HUES64 (cell line): Measurements from ENCODE around the gene QSOX2.

Experiments
- H3K27ac ChIP-seq: 2 replicates; pipeline ENCODE4 v1.7.0; 2013; ENCODE audit warnings: low read depth, low read length, inconsistent platforms
- H3K27me3 ChIP-seq: 2 replicates; pipeline ENCODE4 v1.6.1; 2013; ENCODE audit warnings: mild to moderate bottlenecking, low read length; ENCODE audit not compliant: insufficient read depth
- H3K36me3 ChIP-seq: 2 replicates; pipeline ENCODE4 v1.6.1; 2013; ENCODE audit warnings: mild to moderate bottlenecking, low read length; ENCODE audit not compliant: insufficient read depth
- H3K4me1 ChIP-seq: 2 replicates; pipeline ENCODE4 v1.6.1; 2013; ENCODE audit warnings: mild to moderate bottlenecking, low read length, moderate library complexity; ENCODE audit not compliant: insufficient read depth
- H3K4me3 ChIP-seq: 2 replicates; pipeline ENCODE4 v1.5.1; 2013; ENCODE audit warnings: mild to moderate bottlenecking, low read length, moderate library complexity
- H3K9ac ChIP-seq: 2 replicates; pipeline ENCODE4 v1.6.1; 2013; ENCODE audit warnings: mild to moderate bottlenecking, low read depth, low read length
- H3K9me3 ChIP-seq: 2 replicates; pipeline ENCODE4 v1.6.1; 2013; ENCODE audit warnings: low read depth, low read length; ENCODE audit not compliant: insufficient read depth
- WGBS: fragments of 150-250, 120-280 bp; methylation state at CpG from one replicate; pipeline ENCODE4 v1.1.7; 2013; ENCODE audit warnings: missing lambda C conversion rate; 5-methylcytosine and 5-hydroxymethylcytosine counted together

Gene QSOX2

GRCh38 chr9:136210276-136210675 is 35.3 kb downstream of the QSOX2 start:
- no peaks in the 10 kb centered on the region for H3K4me1 ChIP-seq
- 91% methylated on average over 16 of the region's 16 CpGs for WGBS
- peaks cover 49% of the 10 kb centered on the region for H3K36me3 ChIP-seq
- H3K27me3 ChIP-seq: peaks cover 10% of the 10 kb centered on the region; the same call in 1 of the 2 replicates
- H3K4me3 ChIP-seq: no peak overlapping the region
- H3K9me3 ChIP-seq: no peaks in the 10 kb centered on the region
- H3K27ac ChIP-seq: no peak overlapping the region
- H3K9ac ChIP-seq: no peak overlapping the region

GRCh38 chr9:136209786-136210185 is 35.8 kb downstream of the QSOX2 start:
- Histone ChIP-seq H3K36me3 (peaks cover 44% of the 10 kb centered on the region), H3K27ac (no peak overlapping the region), H3K27me3 (peaks cover 14% of the 10 kb centered on the region), H3K4me1 (no peaks in the 10 kb centered on the region), H3K9me3 (no peaks in the 10 kb centered on the region), H3K9ac (no peak overlapping the region), H3K4me3 (no peak overlapping the region)
- 85% methylated on average over 17 of the region's 17 CpGs for WGBS

- Histone ChIP-seq H3K4me3 (no peak overlapping the region), H3K36me3 (peaks cover 38% of the 10 kb centered on the region), H3K9ac (no peak overlapping the region), H3K4me1 (no peaks in the 10 kb centered on the region), H3K27me3 (peaks cover 20% of the 10 kb centered on the region), H3K27ac (no peak overlapping the region), H3K9me3 (no peaks in the 10 kb centered on the region)
- WGBS: 95% methylated on average over 17 of the region's 17 CpGs
Measured at GRCh38 chr9:136209232-136209631, 36.4 kb downstream of the QSOX2 start.

GRCh38 chr9:136208675-136209074 is 36.9 kb downstream of the QSOX2 start:
- Histone ChIP-seq H3K27ac (no peak overlapping the region), H3K9ac (no peak overlapping the region), H3K4me3 (no peak overlapping the region), H3K36me3 (peaks cover 33% of the 10 kb centered on the region), H3K4me1 (no peaks in the 10 kb centered on the region), H3K27me3 (peaks cover 25% of the 10 kb centered on the region), H3K9me3 (no peaks in the 10 kb centered on the region)
- WGBS: 92% methylated on average over 17 of the region's 17 CpGs

GRCh38 chr9:136207616-136208015 is 38.0 kb downstream of the QSOX2 start:
- Histone ChIP-seq H3K4me1 (no peaks in the 10 kb centered on the region), H3K27me3 (peaks cover 36% of the 10 kb centered on the region), H3K4me3 (no peak overlapping the region), H3K9ac (no peak overlapping the region), H3K9me3 (no peaks in the 10 kb centered on the region), H3K27ac (no peak overlapping the region), H3K36me3 (peaks cover 22% of the 10 kb centered on the region)
- 77% methylated on average over 9 of the region's 9 CpGs for WGBS

GRCh38 chr9:136206602-136207275 is 38.9 kb downstream of the QSOX2 start:
- no peak overlapping the region for H3K9ac ChIP-seq
- WGBS: 88% methylated on average over 16 of the region's 16 CpGs
- H3K4me3 ChIP-seq: no peak overlapping the region
- no peaks in the 10 kb centered on the region for H3K4me1 ChIP-seq
- H3K9me3 ChIP-seq: no peaks in the 10 kb centered on the region
- no peak overlapping the region for H3K27ac ChIP-seq
- H3K27me3 ChIP-seq: peaks cover 44% of the 10 kb centered on the region
- peaks cover 22% of the 10 kb centered on the region for H3K36me3 ChIP-seq

GRCh38 chr9:136205707-136205992 is 40.0 kb downstream of the QSOX2 start:
- no peaks in the 10 kb centered on the region for H3K4me1 ChIP-seq
- H3K9me3 ChIP-seq: no peaks in the 10 kb centered on the region
- no peak overlapping the region for H3K9ac ChIP-seq
- H3K27me3 ChIP-seq: peaks cover 55% of the 10 kb centered on the region
- H3K36me3 ChIP-seq: peaks cover 11% of the 10 kb centered on the region
- H3K27ac ChIP-seq: no peak overlapping the region
- H3K4me3 ChIP-seq: no peak overlapping the region
- 88% methylated on average over 5 of the region's 5 CpGs for WGBS

GRCh38 chr9:136204838-136205706 is 40.5 kb downstream of the QSOX2 start, which contains the start of gene LHX3:
TSS of gene LHX3 (minus strand) at chr9:136205128. CDS start at chr9:136205012, 116 bp downstream.
- Histone ChIP-seq H3K9me3 (no peaks in the 10 kb centered on the region), H3K4me3 (no peak within 1 kb of the TSS), H3K9ac (no peak within 1 kb of the TSS), H3K27me3 (peaks cover 61% of the 10 kb centered on the region), H3K27ac (no peak within 1 kb of the TSS), H3K4me1 (no peaks in the 10 kb centered on the region), H3K36me3 (peaks cover 8% of the 10 kb centered on the region)
- 8% methylated on average over 70 of the region's 70 CpGs for WGBS

GRCh38 chr9:136204145-136204805 is 41.3 kb downstream of the QSOX2 start:
- Histone ChIP-seq H3K9ac (no peak overlapping the region), H3K36me3 (peaks cover 7% of the 10 kb centered on the region), H3K4me1 (no peaks in the 10 kb centered on the region), H3K4me3 (no peak overlapping the region), H3K27ac (no peak overlapping the region), H3K27me3 (peaks cover 69% of the 10 kb centered on the region), H3K9me3 (no peaks in the 10 kb centered on the region)
- 55% methylated on average over 25 of the region's 25 CpGs for WGBS

GRCh38 chr9:136203408-136204144 is 42.0 kb downstream of the QSOX2 start:
- Histone ChIP-seq H3K9me3 (no peaks in the 10 kb centered on the region), H3K4me1 (no peaks in the 10 kb centered on the region), H3K9ac (no peak overlapping the region), H3K36me3 (peaks cover 1% of the 10 kb centered on the region), H3K27me3 (peaks cover 76% of the 10 kb centered on the region), H3K27ac (no peak overlapping the region), H3K4me3 (peak overlapping the region; percentile 32; the same call in 1 of the 2 replicates)
- WGBS: 25% methylated on average over 33 of the region's 33 CpGs
